Adrenal gland (tissue), 5 donors: ENCODE data around the gene RPL7A.

Experiments used
- POLR2A ChIP-seq, 2 donors: fragments of 450-650 bp; IDR thresholded peaks; one replicate each; pipeline ENCODE4 v1.6.1; 2017; ENCODE audit warnings: antibody characterized with exemption in 2 of 2, mild to moderate bottlenecking in 2 of 2, moderate library complexity in 1 of 2
- TF ChIP-seq, protein P1 (sequence below), 6 experiments: fragments of 450-650 bp in 4 of 6; fragments of 200-600 bp in 2 of 6; sonication (generic) in 1 of 6; IDR thresholded peaks; 1 replicate in 5 of 6; 2 replicates in 1 of 6; pipeline versions ENCODE4 v1.5.1 to v1.8.0; 2016 to 2021; ENCODE audit warnings: antibody characterized with exemption in 6 of 6, mild to moderate bottlenecking in 2 of 6, moderate library complexity in 1 of 6
- donor health status: DM: no; HTN: no; CAD: no.

- no peak for TF ChIP-seq POLR2A (IDR thresholded peaks at IDR 0.05)
- TF ChIP-seq, protein P1, sequence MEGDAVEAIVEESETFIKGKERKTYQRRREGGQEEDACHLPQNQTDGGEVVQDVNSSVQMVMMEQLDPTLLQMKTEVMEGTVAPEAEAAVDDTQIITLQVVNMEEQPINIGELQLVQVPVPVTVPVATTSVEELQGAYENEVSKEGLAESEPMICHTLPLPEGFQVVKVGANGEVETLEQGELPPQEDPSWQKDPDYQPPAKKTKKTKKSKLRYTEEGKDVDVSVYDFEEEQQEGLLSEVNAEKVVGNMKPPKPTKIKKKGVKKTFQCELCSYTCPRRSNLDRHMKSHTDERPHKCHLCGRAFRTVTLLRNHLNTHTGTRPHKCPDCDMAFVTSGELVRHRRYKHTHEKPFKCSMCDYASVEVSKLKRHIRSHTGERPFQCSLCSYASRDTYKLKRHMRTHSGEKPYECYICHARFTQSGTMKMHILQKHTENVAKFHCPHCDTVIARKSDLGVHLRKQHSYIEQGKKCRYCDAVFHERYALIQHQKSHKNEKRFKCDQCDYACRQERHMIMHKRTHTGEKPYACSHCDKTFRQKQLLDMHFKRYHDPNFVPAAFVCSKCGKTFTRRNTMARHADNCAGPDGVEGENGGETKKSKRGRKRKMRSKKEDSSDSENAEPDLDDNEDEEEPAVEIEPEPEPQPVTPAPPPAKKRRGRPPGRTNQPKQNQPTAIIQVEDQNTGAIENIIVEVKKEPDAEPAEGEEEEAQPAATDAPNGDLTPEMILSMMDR (IDR thresholded peaks at IDR 0.05), result no peak
These were observed 5.5 kb downstream of the RPL7A start for GRCh38 chr9:133353548-133353947.
